Raji (cell line): ENCODE measurements around the gene SLC25A17.

Experiments
- POLR2A ChIP-seq: IDR thresholded peaks from 2 replicates; pipeline ENCODE4 v1.6.1; 2011; ENCODE audit warnings: low read depth, low read length, control low read depth; ENCODE audit not compliant: insufficient read depth

Gene SLC25A17, protein sequence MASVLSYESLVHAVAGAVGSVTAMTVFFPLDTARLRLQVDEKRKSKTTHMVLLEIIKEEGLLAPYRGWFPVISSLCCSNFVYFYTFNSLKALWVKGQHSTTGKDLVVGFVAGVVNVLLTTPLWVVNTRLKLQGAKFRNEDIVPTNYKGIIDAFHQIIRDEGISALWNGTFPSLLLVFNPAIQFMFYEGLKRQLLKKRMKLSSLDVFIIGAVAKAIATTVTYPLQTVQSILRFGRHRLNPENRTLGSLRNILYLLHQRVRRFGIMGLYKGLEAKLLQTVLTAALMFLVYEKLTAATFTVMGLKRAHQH

DNA sequence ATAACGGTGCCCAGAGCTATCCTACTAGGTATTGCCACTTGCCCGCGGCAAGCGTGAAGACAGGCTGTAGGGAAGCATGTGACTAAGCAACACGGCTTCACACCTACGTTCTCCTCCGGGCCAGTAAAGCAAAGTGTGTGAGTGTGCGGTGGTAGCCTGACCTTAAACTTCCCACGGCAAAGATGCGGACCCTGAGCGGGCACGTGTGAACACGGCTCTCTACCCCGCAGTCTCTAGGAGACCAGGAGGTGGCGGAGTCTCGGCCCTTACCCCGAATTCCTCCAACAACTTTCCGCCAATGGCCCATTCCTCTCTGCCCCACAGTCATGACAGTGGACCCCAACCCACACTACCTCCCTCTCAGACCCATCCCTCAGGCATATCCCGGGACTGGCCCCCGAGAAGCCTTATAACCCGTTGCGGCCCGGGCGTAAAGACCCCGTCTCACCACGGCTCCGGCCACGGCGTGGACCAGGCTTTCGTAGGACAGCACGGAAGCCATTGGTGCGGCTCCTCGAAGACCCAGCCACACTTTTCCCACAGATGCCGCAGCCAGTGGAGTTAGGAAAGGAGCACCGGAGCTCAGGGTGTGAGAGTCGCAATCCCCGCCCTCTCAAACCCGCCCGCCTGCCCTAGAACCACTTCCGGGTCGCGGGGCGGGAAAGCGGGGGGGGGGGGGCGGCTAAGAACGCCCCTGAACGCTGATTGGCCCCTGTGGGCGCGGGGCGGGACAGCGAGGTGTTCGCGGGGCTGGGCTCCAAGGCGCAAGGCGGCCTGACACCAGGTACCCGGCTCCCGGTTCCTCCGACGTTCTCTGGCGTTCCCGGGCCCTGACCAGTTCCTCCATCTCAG, at the start of gene SLC25A17:
Gene SLC25A17 (minus strand): TSS at position 600 of the 852 bp plus-strand sequence. CDS start 98 bp downstream, at position 502.
- TF ChIP-seq POLR2A = peak; percentile 75

DNA sequence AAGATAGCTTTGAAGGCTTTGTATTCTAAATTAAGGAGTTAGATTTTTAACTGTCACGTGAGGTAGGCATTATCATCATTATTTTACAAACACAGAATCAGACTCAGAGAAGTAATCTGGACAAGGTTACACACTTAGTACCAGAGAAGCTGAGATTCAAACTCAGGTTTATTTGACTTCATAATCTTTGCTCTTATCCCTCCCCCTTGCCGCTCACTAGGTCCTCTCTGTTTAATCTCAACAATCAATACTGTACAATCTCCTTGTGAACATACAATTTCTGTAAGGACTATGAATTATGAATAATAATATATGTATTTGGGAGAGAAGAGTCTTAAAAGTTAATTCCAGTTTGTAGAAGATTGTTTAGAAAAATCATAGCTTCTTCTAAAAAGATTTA, 48.0 kb upstream of the SLC25A17 start:
- TF ChIP-seq POLR2A = no peak

DNA sequence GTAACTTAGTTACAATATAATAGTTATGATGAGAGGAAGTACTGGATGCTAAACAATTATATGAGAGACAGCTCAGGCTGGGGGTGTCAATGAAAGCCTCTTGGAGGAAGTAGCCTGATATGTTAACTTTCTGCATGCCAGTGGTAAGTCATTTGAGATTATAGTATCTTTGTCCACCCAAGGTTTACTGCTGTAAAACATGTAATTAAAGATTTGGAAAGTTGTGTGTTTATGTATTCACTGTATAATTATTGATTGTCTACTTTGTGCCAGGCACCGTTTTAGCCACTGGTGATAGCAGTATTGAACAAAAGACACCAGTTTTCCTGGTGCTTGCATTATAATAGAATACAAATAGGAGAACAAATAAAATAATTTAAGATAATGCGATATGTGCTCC, 43.4 kb upstream of the SLC25A17 start:
- no peak for TF ChIP-seq POLR2A

DNA sequence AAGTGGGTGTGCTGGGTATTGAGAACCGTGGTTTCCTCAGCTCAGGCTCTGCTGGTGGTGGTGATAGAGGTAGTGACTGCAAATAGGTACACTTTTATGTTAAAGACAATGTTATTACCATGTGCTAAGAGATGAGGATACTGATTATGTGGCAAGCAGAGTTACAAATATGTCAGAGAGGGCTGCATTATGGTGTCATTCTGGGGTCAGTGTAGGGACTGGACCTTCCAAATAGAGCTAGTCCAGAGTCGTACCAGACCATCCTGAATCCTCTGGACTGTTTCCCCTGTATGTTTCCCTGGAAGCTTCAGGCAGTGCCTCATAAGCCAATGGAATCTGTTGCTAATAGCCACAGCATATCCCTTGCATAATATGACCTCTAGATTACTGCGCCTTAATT, 42.9 kb upstream of the SLC25A17 start, which contains the start of gene DNAJB7:
Gene DNAJB7 (minus strand): TSS at position 101 of the 400 bp plus-strand sequence. CDS start 119 bp downstream, outside the sequence.
- TF ChIP-seq POLR2A = no peak

DNA sequence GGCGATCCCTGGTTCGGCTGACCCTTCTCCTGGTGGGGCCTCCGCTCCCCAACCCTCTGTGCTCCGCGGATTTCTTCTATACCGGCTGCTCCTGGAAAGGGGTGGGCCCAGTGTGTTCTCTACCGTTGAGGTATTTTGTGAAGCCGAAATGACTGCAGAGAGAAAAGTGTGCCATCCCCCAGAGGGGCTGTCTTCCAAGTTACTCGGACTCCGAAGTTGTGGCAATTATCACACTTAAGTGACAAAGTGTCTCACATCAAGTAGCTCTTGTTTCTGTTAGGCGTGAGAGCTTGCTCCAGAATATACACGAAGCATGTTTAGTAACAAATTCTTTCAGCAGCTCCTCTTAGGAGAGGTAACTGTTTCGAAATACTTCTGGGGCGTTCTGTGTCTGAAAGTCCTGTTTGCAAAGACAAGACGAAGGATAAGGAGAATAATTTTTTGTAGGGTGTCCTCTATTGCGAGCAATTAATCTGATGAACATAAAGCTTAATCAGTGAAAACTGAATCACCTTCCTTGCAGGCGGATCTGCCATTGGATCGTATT, 38.2 kb upstream of the SLC25A17 start:
- no peak for TF ChIP-seq POLR2A

DNA sequence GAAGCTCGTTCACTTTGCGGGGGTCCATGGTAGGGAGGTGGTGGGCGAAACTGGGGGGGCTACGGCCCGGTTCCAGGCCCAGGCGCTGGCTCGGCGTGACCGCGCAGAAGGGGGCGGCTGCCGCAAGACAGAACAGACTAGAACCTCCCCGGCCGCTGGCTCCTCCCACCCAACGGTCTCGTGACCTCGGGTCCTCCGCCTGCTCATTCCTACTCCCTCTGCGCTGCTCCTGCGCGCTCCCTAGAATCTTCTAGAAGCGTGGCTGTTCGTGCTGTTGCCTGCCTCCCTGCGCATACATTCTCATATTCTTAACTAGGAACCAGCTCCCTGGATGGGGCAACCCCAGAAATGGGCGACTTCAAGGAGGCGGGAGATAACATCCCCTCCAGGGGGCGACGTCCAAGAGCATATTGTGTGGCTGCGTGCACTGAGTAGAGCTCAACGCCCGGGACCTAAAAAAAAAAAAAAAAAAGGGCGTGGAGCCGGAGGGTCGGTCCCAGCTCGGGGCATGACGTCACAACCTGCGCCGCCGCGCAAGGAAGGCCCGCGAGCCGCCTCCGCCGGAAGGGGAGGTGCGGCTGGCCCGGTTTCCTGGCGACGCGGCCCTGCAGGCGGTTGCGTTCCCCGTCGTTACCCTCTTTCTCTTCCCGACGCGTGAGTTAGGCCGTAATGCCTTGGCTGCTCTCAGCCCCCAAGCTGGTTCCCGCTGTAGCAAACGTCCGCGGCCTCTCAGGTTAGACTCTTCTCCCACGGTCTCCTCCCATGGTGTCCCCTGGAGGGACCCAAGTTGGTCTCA, 37.6 kb upstream of the SLC25A17 start, which contains the start of the genes ST13 and XPNPEP3:
Gene ST13 (minus strand): TSS at position 127 of the 796 bp plus-strand sequence. CDS start 99 bp downstream, at position 28.
Gene XPNPEP3 (plus strand): TSS at position 636 of the 796 bp plus-strand sequence. CDS start 34 bp downstream, at position 670.
- peak; percentile 78 for TF ChIP-seq POLR2A

DNA sequence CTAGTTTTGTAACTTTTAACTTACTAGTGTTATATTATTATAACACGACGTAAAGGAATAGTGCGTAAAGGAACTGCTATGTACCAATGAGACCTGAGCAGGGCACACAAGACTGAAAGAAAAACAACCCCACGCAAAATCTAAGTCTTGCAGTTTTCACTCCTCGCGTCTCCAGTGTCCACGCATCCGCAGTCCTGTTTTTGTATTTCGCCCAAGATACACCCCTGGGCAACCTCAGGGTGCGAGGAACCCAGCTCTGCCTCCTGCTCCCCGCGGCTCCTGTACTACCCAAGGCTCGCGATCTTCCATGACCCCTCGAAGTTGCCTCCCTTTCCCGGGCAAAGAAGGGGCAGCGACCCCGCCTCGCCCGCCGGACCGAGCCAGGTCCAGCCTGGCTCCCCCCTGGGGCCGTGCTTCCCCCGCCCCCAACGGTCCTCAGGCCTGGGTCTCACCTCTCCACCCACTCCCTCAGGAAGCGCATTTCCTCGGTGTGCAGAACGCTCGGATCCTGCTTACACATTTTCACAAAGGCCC, 36.9 kb upstream of the SLC25A17 start:
- TF ChIP-seq POLR2A = no peak; the same call in 1 of the 2 replicates

DNA sequence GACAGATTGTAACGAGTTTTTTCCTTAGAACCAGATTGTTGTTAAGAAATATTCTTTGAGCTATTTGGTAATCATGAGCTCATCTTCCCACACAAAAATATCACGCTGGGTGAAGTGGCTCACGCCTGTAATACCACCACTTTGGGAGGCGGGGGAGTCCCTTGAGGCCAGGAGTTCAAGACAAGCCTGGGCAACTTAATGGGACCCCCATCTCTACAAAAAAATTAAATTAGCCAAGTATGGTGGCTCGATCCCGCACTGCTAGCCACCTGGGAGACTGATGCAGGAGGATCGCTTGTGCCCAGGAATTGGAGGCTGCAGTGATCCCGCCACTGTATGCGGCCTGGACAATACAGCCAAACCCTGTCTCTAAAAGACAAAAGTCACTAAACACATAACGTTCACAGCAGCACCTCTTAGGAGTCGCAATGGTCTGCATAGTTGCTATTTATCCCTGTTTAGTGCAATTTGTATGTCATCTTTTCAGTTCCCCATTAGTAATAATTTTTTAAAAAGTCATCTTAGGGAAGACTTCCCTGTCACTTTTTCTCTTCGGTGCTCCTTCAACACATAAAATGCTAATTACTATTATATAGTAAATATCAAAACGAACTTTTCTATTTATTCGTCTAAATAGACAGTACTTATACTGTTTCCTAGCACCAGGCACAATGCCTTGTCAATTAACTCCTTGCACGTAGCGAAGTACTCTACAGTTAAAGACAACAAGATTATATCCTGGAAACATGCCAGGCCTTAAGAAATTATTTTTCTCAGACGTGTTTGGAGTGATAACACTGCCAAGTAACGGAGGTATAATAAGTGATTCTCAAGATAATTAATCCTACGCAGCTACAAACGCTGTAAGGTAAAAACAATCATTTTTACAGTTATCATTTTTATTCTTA, 36.2 kb upstream of the SLC25A17 start:
- TF ChIP-seq POLR2A = no peak

DNA sequence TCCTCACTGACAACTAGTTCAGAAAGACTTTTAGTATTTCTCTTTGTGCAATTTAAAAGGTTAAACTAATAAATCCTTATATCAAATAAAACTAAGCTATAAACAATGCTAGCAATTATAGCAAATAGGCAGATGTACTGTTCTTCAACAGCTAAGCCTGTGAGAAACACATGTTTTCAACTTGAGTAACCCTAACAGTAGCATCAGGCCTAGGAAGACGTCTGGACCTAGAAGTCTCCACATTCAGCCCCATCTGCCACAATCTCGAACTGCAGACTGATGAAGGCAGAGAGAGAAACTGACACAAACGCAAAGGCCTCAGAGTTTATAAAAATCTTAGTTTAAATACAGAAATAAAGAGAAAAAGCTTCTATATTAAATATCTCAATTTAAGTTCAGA, 34.8 kb upstream of the SLC25A17 start:
- no peak for TF ChIP-seq POLR2A

DNA sequence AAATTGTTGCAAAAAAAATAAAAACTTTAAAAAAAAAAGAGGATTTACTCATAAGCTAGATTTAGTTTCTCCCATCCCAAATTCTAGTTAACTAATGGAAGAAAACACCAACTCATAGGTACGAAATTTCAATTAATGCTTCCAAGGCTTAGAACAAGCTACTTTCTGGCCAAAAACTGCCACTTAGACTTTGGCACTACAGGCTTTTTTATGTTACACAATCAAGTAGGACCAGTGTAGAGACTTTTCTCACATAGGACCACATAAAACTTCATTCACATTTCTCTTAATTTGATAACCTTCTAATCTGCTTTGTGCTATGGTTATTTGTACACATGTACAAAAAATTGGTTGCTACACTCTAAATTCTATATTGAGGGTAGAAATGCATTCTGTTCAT, 34.2 kb upstream of the SLC25A17 start:
- no peak for TF ChIP-seq POLR2A

DNA sequence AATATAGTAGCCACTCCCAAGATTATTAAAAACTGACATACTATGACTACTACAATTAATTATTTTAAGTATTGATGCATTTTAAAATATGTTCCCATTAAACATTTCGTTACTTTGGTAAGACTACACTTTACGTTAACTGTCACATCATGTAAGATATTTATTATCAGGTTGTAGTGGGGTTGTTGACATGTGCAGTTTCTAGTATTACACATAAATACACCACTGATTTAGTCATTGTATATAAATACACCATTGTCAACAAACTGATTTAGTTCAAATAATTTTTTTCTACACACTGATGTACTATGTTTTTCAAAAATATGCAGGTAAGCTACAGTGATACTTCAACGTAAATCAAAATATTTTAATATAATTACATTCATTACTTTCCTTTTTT, 25.8 kb upstream of the SLC25A17 start:
- no peak for TF ChIP-seq POLR2A

DNA sequence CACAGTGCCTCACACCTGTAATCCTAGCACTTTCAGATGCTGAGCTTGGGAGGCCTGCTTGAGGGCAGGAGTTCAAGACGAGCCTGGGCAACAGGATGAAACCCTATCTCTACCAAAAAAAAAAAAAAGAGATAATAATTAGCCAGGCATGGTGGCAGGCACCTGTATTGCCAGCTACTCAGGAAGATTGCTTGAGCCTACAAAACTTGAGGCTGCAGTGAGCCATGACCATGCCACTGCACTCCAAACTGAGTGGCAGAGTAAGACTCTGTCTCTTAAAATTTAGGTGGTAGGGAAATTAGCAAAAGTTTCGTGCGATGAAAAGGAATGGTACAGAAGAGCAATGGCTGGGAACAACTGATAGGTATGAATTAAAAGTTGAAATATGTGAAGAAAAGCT, 19.3 kb upstream of the SLC25A17 start:
- no peak for TF ChIP-seq POLR2A

DNA sequence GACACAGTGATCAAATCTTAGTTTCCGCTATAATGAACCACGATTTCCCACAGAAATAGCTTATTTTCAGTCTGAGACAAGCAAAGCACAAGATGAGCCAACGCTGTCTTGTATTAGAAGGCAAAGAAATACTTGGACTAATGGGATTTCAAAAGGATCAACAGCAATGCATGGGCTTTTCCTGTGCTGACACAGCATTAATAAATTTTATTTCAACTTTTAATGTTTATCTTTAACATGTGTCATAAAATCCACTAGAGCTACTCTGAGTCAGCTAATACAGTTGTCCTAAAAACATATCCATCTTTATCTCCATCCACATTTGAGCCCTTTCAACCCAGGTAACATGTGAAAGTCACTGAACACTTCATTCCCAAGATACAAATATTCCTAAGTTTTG, 15.5 kb upstream of the SLC25A17 start:
- TF ChIP-seq POLR2A = no peak
